HepG2 (cell line): ENCODE data around the gene ANAPC5. TPM values are rescaled to one million over a fixed set of nuclear protein-coding genes. Genes with fewer than 3 reads are reported as not detected.

ENCODE experiments used
- ATAC-seq: fragments of 200-7000 bp; cut with Tn5 transposase; 3 replicates; pipeline ENCODE4 v1.9.1; 2020; ENCODE audit warnings: mild to moderate bottlenecking, moderate library complexity
- BruUV-seq: library from RNA; stranded (reverse); fragments of 400-500 nt; replicated peaks from 2 replicates; lab custom pipeline; 2021; lab: Mats Ljungman, UMichigan
- CTCF ChIA-PET: fragments of 300-600 bp; formaldehyde crosslinking; extraction: SDS; loops from one replicate; lab custom pipeline; 2021; ENCODE audit warnings: low total read pairs, inconsistent platforms, low intra/inter-chr PET ratio; lab: Yijun Ruan, JAX
- POLR2A ChIA-PET: fragments of 350-600 bp; sonication (Branson Sonifier 250); formaldehyde crosslinking; loops from one replicate; lab custom pipeline; 2020; ENCODE audit warnings: antibody characterized with exemption, inconsistent platforms; lab: Yijun Ruan, JAX
- DNase-seq: peaks from one replicate; pipeline ENCODE4 v3.0.0-alpha.2; 2015; ENCODE audit warnings: low spot score
- FAIRE-seq: peaks from 3 replicates; lab custom pipeline; 2011; peaks lifted over from hg19 to GRCh38; lab: Jason Lieb, UNC
- H2AFZ ChIP-seq: one replicate; pipeline ENCODE4 v1.6.1; 2011; ENCODE audit warnings: low read length, inconsistent platforms
- H3K27ac ChIP-seq: fragments of 300-600 bp; 3 replicates; pipeline ENCODE4 v1.8.0; 2011; ENCODE audit warnings: mixed run types, mild to moderate bottlenecking, mixed read lengths, low read length, inconsistent platforms; ENCODE audit not compliant: insufficient read depth; ENCODE audit errors: extremely low read length
- H3K27me3 ChIP-seq, 2 experiments: fragments of 200-600 bp in 1 of 2; 2 replicates in 1 of 2; 3 replicates in 1 of 2; pipeline versions ENCODE4 v1.6.0 to v1.8.0; 2011; ENCODE audit warnings: low read length in 2 of 2, mild to moderate bottlenecking in 2 of 2, moderate library complexity in 2 of 2, inconsistent platforms in 1 of 2; ENCODE audit not compliant: insufficient read depth in 2 of 2, control insufficient read depth in 1 of 2
- H3K36me3 ChIP-seq, 2 experiments: fragments of 200-600 bp in 1 of 2; replicated peaks in 1 of 2; 2 replicates in 1 of 2; 3 replicates in 1 of 2; pipeline versions ENCODE4 v1.5.1 to v1.8.0; 2011; ENCODE audit warnings: low read length in 2 of 2, inconsistent platforms in 1 of 2; ENCODE audit not compliant: insufficient read depth in 2 of 2, control insufficient read depth in 1 of 2
- H3K4me1 ChIP-seq: 2 replicates; pipeline ENCODE4 v1.5.1; 2012; ENCODE audit warnings: low read length, inconsistent platforms; ENCODE audit not compliant: insufficient read depth
- H3K4me2 ChIP-seq: 2 replicates; pipeline ENCODE4 v1.6.0; 2011; ENCODE audit warnings: low read depth, low read length, inconsistent platforms
- H3K4me3 ChIP-seq, 3 experiments: fragments of 200-600 bp in 1 of 3; sonication (generic), shearing (Covaris generic) in 1 of 3; replicated peaks in 1 of 3; 2 replicates each; pipeline ENCODE4 v1.5.1; 2011 to 2016; ENCODE audit warnings: low read length in 3 of 3, inconsistent platforms in 2 of 3, low read depth in 2 of 3, mild to moderate bottlenecking in 2 of 3, control low read depth in 1 of 3, mixed read lengths in 1 of 3; ENCODE audit not compliant: insufficient read depth in 1 of 3
- H3K79me2 ChIP-seq: one replicate; pipeline ENCODE4 v1.6.1; 2011; ENCODE audit warnings: low read length, inconsistent platforms; ENCODE audit not compliant: insufficient read depth
- H3K9ac ChIP-seq: 2 replicates; pipeline ENCODE4 v1.6.0; 2011; ENCODE audit warnings: mild to moderate bottlenecking, low read depth, low read length, inconsistent platforms; ENCODE audit not compliant: insufficient read depth
- H3K9me3 ChIP-seq: 2 replicates; pipeline ENCODE4 v1.5.1; 2012; ENCODE audit warnings: mild to moderate bottlenecking, low read length
- H4K20me1 ChIP-seq: 2 replicates; pipeline ENCODE4 v1.6.0; 2011; ENCODE audit warnings: inconsistent platforms, mild to moderate bottlenecking, low read length, moderate library complexity; ENCODE audit not compliant: insufficient read depth
- DMTF1 ChIP-seq: sonication (generic); formaldehyde crosslinking; IDR thresholded peaks from 2 replicates; pipeline ENCODE4 v1.4.0; 2020; ENCODE audit warnings: mild to moderate bottlenecking, missing genetic modification reagents
- KAT8 ChIP-seq: IDR thresholded peaks from 2 replicates; pipeline ENCODE4 v1.6.1; 2016; ENCODE audit warnings: missing genetic modification reagents, missing compliant biosample characterization
- NBN ChIP-seq: fragments of 450-650 bp; conservative IDR thresholded peaks from 2 replicates; pipeline ENCODE4 v1.6.1; 2017
- ZBTB10 ChIP-seq: sonication (generic); formaldehyde crosslinking; IDR thresholded peaks from 2 replicates; pipeline ENCODE4 v1.4.0; 2020; ENCODE audit warnings: missing genetic modification reagents, borderline replicate concordance
- ZNF512 ChIP-seq: sonication (generic); formaldehyde crosslinking; IDR thresholded peaks from 2 replicates; pipeline ENCODE4 v1.4.0; 2020; ENCODE audit warnings: mild to moderate bottlenecking, missing genetic modification reagents
- ZNF710 ChIP-seq: sonication (generic); formaldehyde crosslinking; IDR thresholded peaks from 2 replicates; pipeline ENCODE4 v1.5.0; 2020; ENCODE audit warnings: mild to moderate bottlenecking, missing genetic modification reagents, borderline replicate concordance
- WGBS: methylation state at CpG from one replicate; pipeline ENCODE4 v1.1.6; 2017; ENCODE audit warnings: low lambda C conversion rate; 5-methylcytosine and 5-hydroxymethylcytosine counted together
- in situ Hi-C: cut with HindIII; loops from 2 replicates; pipeline ENCODE4 v1.10.0; 2017; ENCODE audit warnings: low pct_unique_long_range_greater_than_20kb; ENCODE audit not compliant: extremely low pct_ligation_motif_present
- intact Hi-C: fragments of 100-400 bp; cut with micrococcal nuclease; formaldehyde crosslinking; loops from one replicate; pipeline ENCODE4 v1.10.0; 2022; ENCODE audit not compliant: unreplicated experiment
- polyA plus RNA-seq, 8 experiments: library from polyadenylated mRNA; depleted of rRNA in 3 of 8; stranded (reverse) in 7 of 8; unstranded in 1 of 8; fragments of >200 nt; fragmentation: Illumina TruSeq in 4 of 8; extraction: Trizol in 4 of 8; gene quantifications; 2 replicates each; pipeline versions ENCODE4 v1.2.1 to v1.2.3, GENCODE V29; 2011 to 2016; ENCODE audit warnings: low read depth in 4 of 8, missing spikeins in 1 of 8, mixed read lengths in 1 of 8; ENCODE audit not compliant: insufficient read depth in 1 of 8
- total RNA-seq, 5 experiments: library from RNA; depleted of rRNA; stranded (reverse); fragments of >200 nt; fragmentation: Illumina TruSeq; extraction: Trizol; gene quantifications; 2 replicates each; pipeline ENCODE4 v1.2.3, GENCODE V29; 2016; ENCODE audit warnings: low read depth in 1 of 5

Gene ANAPC5
- total and polyA plus RNA-seq, 2 of the 13 experiments (the other 11 are each of a cell fraction or from before 2014, with no cell fraction given): 146 to 161 TPM

GRCh38 chr12:121357331-121357730 lies 5.1 kb upstream of the ANAPC5 start:
- no peak for DNase-seq
- ChIA-PET POLR2A (no interaction called here), CTCF (no interaction called here)
- Histone ChIP-seq H3K4me3 (no peak overlapping the region), H4K20me1 (no peaks in the 10 kb centered on the region), H3K36me3 (no peaks in the 10 kb centered on the region), H3K9me3 (no peaks in the 10 kb centered on the region), H3K9ac (no peak overlapping the region), H3K4me1 (peaks cover 49% of the 10 kb centered on the region), H3K79me2 (no peaks in the 10 kb centered on the region), H3K27ac (no peak overlapping the region), H3K27me3 (no peaks in the 10 kb centered on the region)
- BruUV-seq: no TSS peak
- 68% methylated on average over 4 of the region's 4 CpGs for WGBS
- intact Hi-C loops: no loop called here
- no peak for TF ChIP-seq DMTF1
- no peak for TF ChIP-seq KAT8 (CRISPR knock-in tag)
- 0 out of 2 replicates have a peak, but pooled peaks have one; percentile 25 for TF ChIP-seq NBN
- peak; percentile 94 for TF ChIP-seq ZNF710 (CRISPR knock-in tag)
- TF ChIP-seq ZBTB10 (CRISPR knock-in tag): no peak
- peak; percentile 96 for TF ChIP-seq ZNF512 (CRISPR knock-in tag)
- TF ChIP-seq, all 625 proteins: peak for 3
- Histone ChIP-seq H2AFZ (no peak overlapping the region), H3K4me2 (peak overlapping the region; percentile 50)
- in situ Hi-C loops: no loop called here
- FAIRE-seq: no peak
- no peak for ATAC-seq
